Vagina (tissue), 2 donors: ENCODE data around the gene TNS3. TPM values are rescaled to one million over a fixed set of nuclear protein-coding genes. Genes with fewer than 3 reads are reported as not detected.
A peak's percentile ranks its signal among the peaks of the same experiment; 100 is the strongest.
"Not testable (repeated sequence)": the region's sequence is repeated elsewhere in the genome, so short reads cannot be mapped to it uniquely, and the experiment has no call there.

Experiments used
- DNase-seq, 2 donors: peaks; one replicate each; pipeline ENCODE4 v3.0.0-alpha.2; 2017; ENCODE audit errors: extremely low spot score in 2 of 2
- H3K27ac ChIP-seq: fragments of 200-600 bp; sonication (generic); one replicate; pipeline ENCODE4 v1.5.1; 2019
- H3K27me3 ChIP-seq: fragments of 200-600 bp; sonication (generic); one replicate; pipeline ENCODE4 v1.5.1; 2019
- H3K36me3 ChIP-seq, 2 donors: fragments of 200-600 bp; sonication (generic); one replicate each; pipeline ENCODE4 v1.5.1; 2017 to 2019
- H3K4me1 ChIP-seq: fragments of 200-600 bp; sonication (generic); one replicate; pipeline ENCODE4 v1.5.1; 2019
- H3K4me3 ChIP-seq, 2 donors: fragments of 200-600 bp; sonication (generic); 1 replicate in 1 of 2; 2 replicates in 1 of 2; pipeline ENCODE4 v1.5.1; 2016 to 2019
- H3K9me3 ChIP-seq: fragments of 200-600 bp; sonication (generic); one replicate; pipeline ENCODE4 v1.5.1; 2019
- POLR2A ChIP-seq, 2 donors: fragments of 450-650 bp; IDR thresholded peaks; one replicate each; pipeline ENCODE4 v1.6.1; 2017; ENCODE audit warnings: antibody characterized with exemption in 2 of 2, mild to moderate bottlenecking in 2 of 2, moderate library complexity in 2 of 2
- POLR2AphosphoS5 ChIP-seq, 2 donors: sonication (generic); formaldehyde crosslinking; IDR thresholded peaks; one replicate each; pipeline ENCODE4 v1.9.0; 2017; ENCODE audit warnings: antibody characterized with exemption in 2 of 2, mild to moderate bottlenecking in 2 of 2, low read depth in 1 of 2; ENCODE audit not compliant: insufficient read depth in 1 of 2
- intact Hi-C: fragments of 100-400 bp; cut with DNase I; formaldehyde crosslinking; loops from one replicate; pipeline ENCODE4 v1.15.1; 2023
- total RNA-seq: library from RNA; depleted of rRNA; stranded (reverse); fragments of >200 nt; gene quantifications from one replicate; pipeline ENCODE4 v1.2.3, GENCODE V29; 2016
- TF ChIP-seq, protein P1 (sequence below), 3 experiments: fragments of 450-650 bp in 2 of 3; fragments of 200-600 bp in 1 of 3; sonication (generic) in 1 of 3; IDR thresholded peaks; one replicate each; pipeline ENCODE4 v1.5.1; 2017 to 2019; ENCODE audit warnings: antibody characterized with exemption in 3 of 3, mild to moderate bottlenecking in 2 of 3, moderate library complexity in 2 of 3

TNS3 gene
- total RNA-seq, 1 donor from 2014 or later: 36.8 TPM

DNA sequence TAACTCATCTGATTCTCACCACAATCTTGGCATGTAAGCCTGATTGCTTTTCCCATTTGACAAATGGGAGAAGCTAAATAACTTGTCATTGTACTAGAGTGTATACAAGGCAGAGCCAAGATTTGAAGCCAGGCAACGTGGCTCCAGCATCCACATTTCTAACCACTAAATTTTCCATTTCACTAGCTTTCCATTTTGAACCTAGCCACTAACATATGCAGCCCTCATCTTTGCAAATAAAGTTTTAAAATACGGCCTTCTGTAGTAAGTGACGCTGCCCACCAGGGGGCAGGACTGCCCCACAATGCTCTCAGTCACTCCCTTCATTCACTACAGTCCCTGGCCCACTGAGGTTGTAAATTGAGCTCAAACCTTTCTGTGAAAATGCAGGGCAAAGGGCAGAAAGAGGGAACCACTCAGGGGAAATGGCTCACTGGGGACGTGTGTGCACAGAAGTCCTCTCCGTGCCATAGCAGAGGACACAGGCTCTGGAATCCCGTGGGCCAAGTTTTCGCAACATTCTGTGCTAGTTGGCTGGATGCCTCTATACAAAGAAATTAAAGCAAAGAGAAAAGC lies 315.7 kb downstream of the TNS3 start:
- no peaks in the 10 kb centered on the region for H3K4me1 ChIP-seq
- no peaks in the 10 kb centered on the region for H3K36me3 ChIP-seq
- no peaks in the 10 kb centered on the region for H3K27me3 ChIP-seq
- DNase-seq: no peak
- H3K27ac ChIP-seq: peak overlapping the region; percentile 53
- intact Hi-C loops: no loop called here
- no peaks in the 10 kb centered on the region for H3K9me3 ChIP-seq
- TF ChIP-seq, protein P1, sequence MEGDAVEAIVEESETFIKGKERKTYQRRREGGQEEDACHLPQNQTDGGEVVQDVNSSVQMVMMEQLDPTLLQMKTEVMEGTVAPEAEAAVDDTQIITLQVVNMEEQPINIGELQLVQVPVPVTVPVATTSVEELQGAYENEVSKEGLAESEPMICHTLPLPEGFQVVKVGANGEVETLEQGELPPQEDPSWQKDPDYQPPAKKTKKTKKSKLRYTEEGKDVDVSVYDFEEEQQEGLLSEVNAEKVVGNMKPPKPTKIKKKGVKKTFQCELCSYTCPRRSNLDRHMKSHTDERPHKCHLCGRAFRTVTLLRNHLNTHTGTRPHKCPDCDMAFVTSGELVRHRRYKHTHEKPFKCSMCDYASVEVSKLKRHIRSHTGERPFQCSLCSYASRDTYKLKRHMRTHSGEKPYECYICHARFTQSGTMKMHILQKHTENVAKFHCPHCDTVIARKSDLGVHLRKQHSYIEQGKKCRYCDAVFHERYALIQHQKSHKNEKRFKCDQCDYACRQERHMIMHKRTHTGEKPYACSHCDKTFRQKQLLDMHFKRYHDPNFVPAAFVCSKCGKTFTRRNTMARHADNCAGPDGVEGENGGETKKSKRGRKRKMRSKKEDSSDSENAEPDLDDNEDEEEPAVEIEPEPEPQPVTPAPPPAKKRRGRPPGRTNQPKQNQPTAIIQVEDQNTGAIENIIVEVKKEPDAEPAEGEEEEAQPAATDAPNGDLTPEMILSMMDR (IDR thresholded peaks at IDR 0.05): peak; percentile 85 to 95 (median 94)
- no peak for TF ChIP-seq POLR2A (IDR thresholded peaks at IDR 0.05)
- no peak overlapping the region for H3K4me3 ChIP-seq

DNA sequence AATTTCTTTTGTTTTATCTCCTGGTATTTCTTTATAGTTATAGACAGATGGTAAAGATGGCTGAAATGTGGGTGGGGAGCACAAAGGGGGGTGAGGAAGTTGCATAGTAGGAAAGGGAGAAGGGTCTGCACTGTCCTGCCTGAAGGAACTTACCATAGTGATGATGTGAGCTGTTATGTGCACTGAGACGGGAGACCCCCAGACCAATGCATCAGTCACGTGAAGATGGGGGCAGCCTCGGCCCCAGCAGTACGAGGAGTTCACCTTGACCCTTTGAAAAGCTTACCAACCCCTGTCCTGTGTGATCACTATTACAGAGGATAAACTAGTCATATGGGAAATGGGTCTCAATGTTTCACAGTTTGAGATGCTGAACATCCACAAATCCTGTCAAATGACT lies 316.3 kb downstream of the TNS3 start:
- no peaks in the 10 kb centered on the region for H3K9me3 ChIP-seq
- no peaks in the 10 kb centered on the region for H3K36me3 ChIP-seq
- intact Hi-C loops: loop anchor here (2.0 kb wide), 1 partner anchor 553 kb away; no protein-coding TSS in a partner anchor
- no peak for TF ChIP-seq POLR2AphosphoS5 (IDR thresholded peaks at IDR 0.05; ENCODE audit: insufficient read depth in 1 of 2, low read depth in 1 of 2)
- TF ChIP-seq POLR2A (IDR thresholded peaks at IDR 0.05): no peak
- TF ChIP-seq, protein P1 (IDR thresholded peaks at IDR 0.05): no peak
- H3K4me3 ChIP-seq: no peak overlapping the region
- no peak overlapping the region for H3K27ac ChIP-seq
- no peaks in the 10 kb centered on the region for H3K27me3 ChIP-seq
- no peak for DNase-seq
- no peaks in the 10 kb centered on the region for H3K4me1 ChIP-seq

DNA sequence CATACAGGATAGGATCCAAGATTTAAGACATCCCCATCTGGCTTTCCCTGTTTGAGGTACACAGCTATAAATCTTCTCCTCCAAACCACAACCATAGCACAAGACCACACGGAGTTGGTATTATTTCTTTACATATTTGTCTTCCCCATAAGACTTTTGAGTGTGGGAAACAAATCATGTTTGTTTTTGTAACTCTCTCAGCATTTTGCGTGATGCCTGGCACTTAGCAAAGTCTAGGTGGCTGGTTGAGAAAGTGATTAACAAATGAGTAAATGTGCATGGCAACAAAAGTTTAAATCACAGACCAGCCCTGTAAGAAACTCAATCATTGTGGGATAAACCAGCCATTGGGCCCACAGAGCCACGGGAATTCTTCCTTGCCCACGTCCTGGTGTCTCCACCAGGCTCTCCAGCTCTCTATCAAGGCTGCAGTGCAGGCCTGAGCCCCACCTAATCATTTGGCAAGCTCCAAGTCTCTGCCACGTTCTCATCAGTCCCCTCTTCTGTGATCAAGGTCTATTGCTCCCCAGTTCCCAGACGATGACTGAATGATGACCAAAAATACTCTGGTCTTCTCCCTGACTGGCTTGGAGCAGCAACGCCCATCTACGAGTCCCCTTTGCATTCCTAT lies 317.8 kb downstream of the TNS3 start:
- intact Hi-C loops: loop anchor here (2.0 kb wide), 1 partner anchor 555 kb away; no protein-coding TSS in a partner anchor
- Histone ChIP-seq H3K9me3 (no peaks in the 10 kb centered on the region), H3K27ac (no peak overlapping the region), H3K27me3 (no peaks in the 10 kb centered on the region), H3K36me3 (no peaks in the 10 kb centered on the region), H3K4me1 (no peaks in the 10 kb centered on the region), H3K4me3 (no peak overlapping the region)
- DNase-seq: no peak
- no peak for TF ChIP-seq POLR2AphosphoS5 (IDR thresholded peaks at IDR 0.05; ENCODE audit: insufficient read depth in 1 of 2, low read depth in 1 of 2)
- TF ChIP-seq, protein P1 (IDR thresholded peaks at IDR 0.05): no peak
- no peak for TF ChIP-seq POLR2A (IDR thresholded peaks at IDR 0.05)

DNA sequence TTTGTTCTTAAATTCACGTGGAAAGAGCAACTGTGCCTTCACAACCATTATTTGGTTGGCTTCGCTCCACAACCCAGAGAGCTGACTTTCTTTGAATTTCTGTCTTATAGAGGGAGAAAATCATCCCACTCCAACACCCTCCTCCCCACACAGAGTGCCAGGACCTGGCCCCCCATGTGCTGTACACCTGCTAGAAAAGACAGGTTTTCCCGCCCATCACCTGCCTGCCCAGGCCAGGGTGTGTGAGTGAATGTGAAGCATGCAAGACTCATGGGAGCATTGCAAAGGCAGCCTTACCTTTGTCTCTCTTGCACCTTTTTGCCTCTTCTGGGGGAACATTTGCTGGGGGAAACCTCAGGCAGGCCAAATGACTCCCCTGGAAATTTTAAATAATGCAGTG lies 319.0 kb downstream of the TNS3 start:
- DNase-seq: no peak
- no peaks in the 10 kb centered on the region for H3K36me3 ChIP-seq
- no peak overlapping the region for H3K4me3 ChIP-seq
- no peaks in the 10 kb centered on the region for H3K4me1 ChIP-seq
- intact Hi-C loops: no loop called here
- TF ChIP-seq, protein P1 (IDR thresholded peaks at IDR 0.05): no peak
- TF ChIP-seq POLR2AphosphoS5 (IDR thresholded peaks at IDR 0.05; ENCODE audit: insufficient read depth in 1 of 2, low read depth in 1 of 2) (no peak), POLR2A (IDR thresholded peaks at IDR 0.05) (no peak)
- H3K9me3 ChIP-seq: no peaks in the 10 kb centered on the region
- no peaks in the 10 kb centered on the region for H3K27me3 ChIP-seq
- H3K27ac ChIP-seq: no peak overlapping the region

DNA sequence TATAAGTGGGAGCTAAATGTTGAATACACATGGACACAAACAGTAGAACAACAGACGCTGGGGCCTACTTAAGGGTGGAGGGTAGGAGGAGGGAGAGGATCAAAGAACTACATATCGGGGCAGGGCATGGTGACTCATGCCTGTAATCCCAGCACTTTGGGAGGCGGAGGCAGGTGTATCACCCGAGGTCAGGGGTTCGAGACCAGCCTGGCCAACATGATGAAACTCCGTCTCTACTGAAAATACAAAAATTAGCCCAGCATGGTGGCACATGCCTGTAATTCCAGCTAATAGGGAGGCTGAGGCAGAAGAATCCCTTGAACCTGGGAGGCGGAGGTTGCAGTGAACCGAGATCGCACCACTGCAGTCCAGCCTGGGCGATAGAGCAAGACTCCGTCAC lies 319.8 kb downstream of the TNS3 start:
- H3K36me3 ChIP-seq, H3K4me3 ChIP-seq, H3K27ac ChIP-seq, intact Hi-C loops, H3K4me1 ChIP-seq, H3K27me3 ChIP-seq, DNase-seq, H3K9me3 ChIP-seq: not testable (repeated sequence)
